ENCODE measurements around the gene ADAMTSL5. TPM values are rescaled to one million over a fixed set of nuclear protein-coding genes. Genes with fewer than 3 reads are reported as not detected.

ADAMTSL5 gene
- total RNA-seq, 1 experiment from 2014 or later: 20.6 TPM

- Histone ChIP-seq H3K4me3 (ENCODE audit: low read depth in 2 of 2, low read length in 2 of 2) (no peak overlapping the region), H3K4me1 (ENCODE audit: control insufficient read depth, insufficient read depth, low read length) (no peaks in the 10 kb centered on the region), H3K27me3 (ENCODE audit: control insufficient read depth, insufficient read depth, low read length) (no peaks in the 10 kb centered on the region), H3K27ac (ENCODE audit: low read length) (no peak overlapping the region), H3K36me3 (ENCODE audit: control insufficient read depth, insufficient read depth, low read length) (peaks cover 2% of the 10 kb centered on the region; the same call in 1 of the 2 replicates), H3K9me3 (ENCODE audit: control insufficient read depth, insufficient read depth, low read depth, low read length) (no peaks in the 10 kb centered on the region)
- TF ChIP-seq REST (IDR thresholded peaks at IDR 0.05; ENCODE audit: insufficient read depth in 1 of 2, low read depth in 2 of 2, low read length in 1 of 2) (no peak), SIN3A (IDR thresholded peaks at IDR 0.05; ENCODE audit: borderline replicate concordance, insufficient read depth, low read depth, low read length) (no peak), POLR2AphosphoS5 (IDR thresholded peaks at IDR 0.05; ENCODE audit: low read depth, low read length) (no peak), TCF7L2 (IDR thresholded peaks at IDR 0.05; ENCODE audit: low read depth, low read length) (no peak), CTCF (IDR thresholded peaks at IDR 0.05) (no peak)
- ChIA-PET POLR2A (no interaction called here), CTCF (no interaction called here)
- no TSS peak for BruUV-seq (replicated peaks)
- ATAC-seq (no peak), DNase-seq (ENCODE audit: low read depth, low spot score) (no peak)
- intact Hi-C loops (cut with micrococcal nuclease; ENCODE audit: unreplicated experiment): no loop called here
- in situ Hi-C loops (cut with HindIII; ENCODE audit: low pct_unique_long_range_greater_than_20kb, low sequenced_read_pairs): no loop called here
These were observed 2.0 kb downstream of the ADAMTSL5 start for GRCh38 chr19:1510807-1511206.

- no peaks in the 10 kb centered on the region for H3K9me3 ChIP-seq (ENCODE audit: control insufficient read depth, insufficient read depth, low read depth, low read length)
- POLR2A ChIA-PET: no interaction called here
- no peak for TF ChIP-seq TCF7L2 (IDR thresholded peaks at IDR 0.05; ENCODE audit: low read depth, low read length)
- no peak for TF ChIP-seq POLR2AphosphoS5 (IDR thresholded peaks at IDR 0.05; ENCODE audit: low read depth, low read length)
- TF ChIP-seq REST (IDR thresholded peaks at IDR 0.05; ENCODE audit: insufficient read depth in 1 of 2, low read depth in 2 of 2, low read length in 1 of 2): no peak
- TF ChIP-seq CTCF (IDR thresholded peaks at IDR 0.05): no peak
- TF ChIP-seq SIN3A (IDR thresholded peaks at IDR 0.05; ENCODE audit: borderline replicate concordance, insufficient read depth, low read depth, low read length): no peak
- no peaks in the 10 kb centered on the region for H3K4me1 ChIP-seq (ENCODE audit: control insufficient read depth, insufficient read depth, low read length)
- DNase-seq (ENCODE audit: low read depth, low spot score) (no peak), ATAC-seq (no peak)
- CTCF ChIA-PET: no interaction called here
- no peaks in the 10 kb centered on the region for H3K27me3 ChIP-seq (ENCODE audit: control insufficient read depth, insufficient read depth, low read length)
- H3K36me3 ChIP-seq (ENCODE audit: control insufficient read depth, insufficient read depth, low read length): peaks cover 2% of the 10 kb centered on the region; the same call in 1 of the 2 replicates
- H3K4me3 ChIP-seq (ENCODE audit: low read depth in 2 of 2, low read length in 2 of 2): no peak overlapping the region
- no TSS peak for BruUV-seq (replicated peaks)
- H3K27ac ChIP-seq (ENCODE audit: low read length): no peak overlapping the region
- in situ Hi-C loops (cut with HindIII; ENCODE audit: low pct_unique_long_range_greater_than_20kb, low sequenced_read_pairs) (no loop called here), intact Hi-C loops (cut with micrococcal nuclease; ENCODE audit: unreplicated experiment) (no loop called here)
These were observed 2.4 kb downstream of the ADAMTSL5 start for GRCh38 chr19:1510442-1510806.

All from Panc1 (cell line).